Naive B cell (primary cell): ENCODE results near the gene SYNGR2. TPM values are rescaled to one million over a fixed set of nuclear protein-coding genes. Genes with fewer than 3 reads are reported as not detected.

Experiments
- ATAC-seq, 2 donors: fragments of 150-1000 bp; cut with Tn5 transposase; 2 replicates each; pipeline ENCODE4 v1.10.0; 2021; ENCODE audit warnings: low read depth in 2 of 2, mild to moderate bottlenecking in 2 of 2, moderate library complexity in 2 of 2
- DNase-seq: peaks from one replicate; pipeline ENCODE4 v3.0.0; 2022
- H3K27ac Mint-ChIP-seq, 6 donors: one replicate each; pipeline ENCODE4 v1.8.0; 2020 to 2022; ENCODE audit warnings: mild to moderate bottlenecking in 6 of 6, mixed read lengths in 6 of 6, moderate library complexity in 5 of 6, inconsistent platforms in 2 of 6
- H3K27me3 Mint-ChIP-seq, 3 donors: one replicate each; pipeline ENCODE4 v1.8.0; 2021 to 2022; ENCODE audit warnings: mixed read lengths in 3 of 3, mild to moderate bottlenecking in 1 of 3
- H3K36me3 Mint-ChIP-seq, 2 donors: one replicate each; pipeline ENCODE4 v1.8.0; 2020 to 2022; ENCODE audit warnings: mixed read lengths in 2 of 2, inconsistent platforms in 1 of 2, mild to moderate bottlenecking in 1 of 2
- H3K4me1 Mint-ChIP-seq, 3 donors: one replicate each; pipeline ENCODE4 v1.8.0; 2020 to 2022; ENCODE audit warnings: mixed read lengths in 3 of 3, inconsistent platforms in 1 of 3, mild to moderate bottlenecking in 1 of 3, moderate library complexity in 1 of 3
- H3K4me3 Mint-ChIP-seq, 8 donors: one replicate each; pipeline ENCODE4 v1.8.0; 2020 to 2022; ENCODE audit warnings: mild to moderate bottlenecking in 8 of 8, mixed read lengths in 8 of 8, moderate library complexity in 8 of 8, inconsistent platforms in 2 of 8
- H3K9me3 Mint-ChIP-seq, 7 donors: one replicate each; pipeline ENCODE4 v1.8.0; 2020 to 2022; ENCODE audit warnings: mixed read lengths in 7 of 7, mild to moderate bottlenecking in 5 of 7, inconsistent platforms in 2 of 7, moderate library complexity in 1 of 7
- polyA plus RNA-seq, 6 donors: library from polyadenylated mRNA; unstranded; fragments of 300-500 nt; fragmentation: Illumina TruSeq; gene quantifications; one replicate each; pipeline ENCODE4 v1.2.3, GENCODE V29; 2021; ENCODE audit warnings: low read depth in 6 of 6

The SYNGR2 gene
- polyA plus RNA-seq, 6 donors from 2014 or later, result 490 to 908 (median 562) TPM

DNA sequence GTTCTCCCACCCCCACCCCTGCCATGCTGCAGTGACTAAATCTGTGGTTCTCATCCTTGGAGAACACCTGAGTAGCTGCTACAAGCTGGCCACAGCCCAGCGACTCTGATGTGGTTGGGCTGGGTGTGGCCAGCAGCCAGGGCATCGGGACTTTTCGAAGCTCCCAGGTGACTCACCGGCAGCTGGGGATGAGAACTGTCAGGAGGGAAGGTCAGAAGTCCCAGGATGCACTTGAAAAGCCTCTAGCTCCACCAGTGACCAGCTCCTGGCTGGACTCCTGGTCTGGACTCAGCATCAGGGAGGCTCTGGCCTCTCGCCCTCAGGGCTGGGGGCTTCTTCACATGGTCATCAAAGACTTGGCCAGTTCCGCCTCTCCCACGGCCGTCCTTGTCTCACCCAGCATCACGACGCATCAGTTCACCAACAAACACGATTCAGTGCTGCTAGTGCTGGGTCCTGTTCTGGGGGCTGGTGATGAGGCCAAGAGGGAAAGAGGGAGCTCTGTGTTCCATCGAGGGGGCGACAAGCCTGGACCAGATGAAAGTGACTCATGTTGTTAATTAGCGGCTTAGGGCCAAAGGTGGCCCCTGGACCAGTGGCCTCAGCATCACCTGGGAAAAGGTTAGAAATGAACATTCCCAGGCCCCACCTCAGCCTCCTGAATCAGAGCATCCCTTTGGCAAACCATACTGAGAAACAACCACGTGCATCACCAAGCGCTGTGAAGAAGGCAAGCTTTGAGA, 26.1 kb upstream of the SYNGR2 start:
- ATAC-seq (no peak), DNase-seq (no peak)
- peak overlapping the region in 5 of 6 donors; percentile 30 to 99 (median 87) for H3K27ac Mint-ChIP-seq
- peaks cover 68 to 86% (median 86%) of the 10 kb centered on the region in 3 donors for H3K4me1 Mint-ChIP-seq
- peaks cover 0 to 4% of the 10 kb centered on the region in 2 donors for H3K36me3 Mint-ChIP-seq
- H3K4me3 Mint-ChIP-seq, result peak overlapping the region in 4 of 8 donors; percentile 39 to 66 (median 52)
- H3K9me3 Mint-ChIP-seq, result no peaks in the 10 kb centered on the region
- no peaks in the 10 kb centered on the region for H3K27me3 Mint-ChIP-seq

DNA sequence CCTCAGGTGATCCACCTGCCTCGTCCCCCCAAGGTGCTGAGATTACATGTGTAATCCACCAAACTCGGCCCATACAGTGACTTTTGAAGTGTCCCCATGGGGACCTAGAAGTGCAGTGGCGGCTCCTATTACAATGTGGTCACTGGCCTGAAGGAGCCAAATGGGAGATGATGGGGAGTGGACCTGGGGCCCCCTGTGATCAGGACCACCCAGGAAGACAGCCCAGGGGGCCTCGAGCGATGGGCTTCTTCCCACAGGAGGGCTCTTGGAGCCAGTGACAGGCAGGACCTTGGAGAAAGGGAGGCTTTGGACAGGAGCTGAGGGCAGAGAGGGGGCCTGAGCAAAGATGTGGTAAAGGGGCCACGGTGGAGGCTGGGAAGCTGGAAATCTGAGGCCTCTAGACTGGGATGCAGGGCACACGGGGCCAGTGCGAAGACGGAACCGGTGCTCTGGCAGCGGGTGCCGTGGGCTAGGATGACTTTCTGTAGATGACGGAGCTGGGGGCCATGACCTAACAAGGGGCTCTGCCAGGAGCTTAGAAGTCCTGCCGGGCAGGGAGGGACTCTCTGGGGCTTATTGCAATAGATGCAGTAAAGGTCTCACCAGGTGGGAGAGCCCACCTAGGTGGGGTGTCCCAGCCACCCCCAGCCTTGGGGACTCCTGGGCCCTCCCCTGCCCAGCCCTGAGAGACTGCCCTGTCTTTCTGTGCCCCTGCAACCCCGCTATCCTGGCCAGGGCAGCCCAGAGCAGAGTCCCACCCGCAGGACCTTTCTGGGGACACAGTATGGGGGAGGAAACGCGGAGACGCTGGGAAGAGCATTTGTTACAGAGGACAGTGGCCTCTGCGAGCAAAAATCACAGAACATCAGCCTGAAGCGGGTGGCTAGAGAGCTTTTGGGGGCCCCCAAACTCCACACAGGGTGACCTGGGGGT, 24.9 kb upstream of the SYNGR2 start:
- H3K9me3 Mint-ChIP-seq, result peaks cover 0 to 2% (median 0%) of the 10 kb centered on the region in 7 donors
- peaks cover 65 to 86% (median 86%) of the 10 kb centered on the region in 3 donors for H3K4me1 Mint-ChIP-seq
- no peak for ATAC-seq
- no peaks in the 10 kb centered on the region for H3K27me3 Mint-ChIP-seq
- peak overlapping the region in 5 of 6 donors; percentile 81 to 99 (median 88) for H3K27ac Mint-ChIP-seq
- peaks cover 0 to 4% of the 10 kb centered on the region in 2 donors for H3K36me3 Mint-ChIP-seq
- H3K4me3 Mint-ChIP-seq, result peak overlapping the region in 4 of 8 donors; percentile 59 to 80 (median 66)
- no peak for DNase-seq

DNA sequence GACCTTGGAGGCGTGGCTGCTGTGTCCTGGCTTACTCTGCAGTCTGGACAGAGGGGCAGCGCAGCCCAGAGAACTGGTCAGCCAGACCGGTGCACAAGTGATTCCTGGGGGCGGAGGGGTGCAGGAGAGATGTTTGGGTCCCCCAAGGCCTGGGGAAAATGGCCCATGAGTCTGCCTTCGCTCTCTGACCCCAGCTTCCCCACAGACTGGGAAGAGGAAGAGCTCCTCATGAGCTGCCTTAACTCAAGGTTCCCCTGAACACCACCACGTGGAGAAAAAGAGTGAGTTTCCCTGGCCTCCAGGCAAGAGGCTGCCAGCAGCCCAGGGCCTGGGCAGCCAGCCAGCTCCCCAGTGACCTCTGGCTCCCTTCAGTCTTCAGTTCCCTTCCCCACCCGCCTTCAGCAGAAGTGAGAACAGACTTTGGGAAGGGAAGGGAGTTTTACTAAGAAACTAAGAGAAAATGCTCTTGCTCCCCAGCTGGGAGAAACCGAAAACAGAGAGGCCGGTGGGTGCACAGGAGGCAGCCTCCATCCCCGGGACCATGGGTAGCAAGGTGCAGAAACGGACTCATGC, 24.1 kb upstream of the SYNGR2 start:
- Mint-ChIP-seq H3K36me3 (peaks cover 0 to 4% of the 10 kb centered on the region in 2 donors), H3K4me1 (peaks cover 62 to 84% (median 84%) of the 10 kb centered on the region in 3 donors), H3K9me3 (peaks cover 0 to 3% (median 0%) of the 10 kb centered on the region in 7 donors), H3K27ac (peak overlapping the region; percentile 84 to 99 (median 92)), H3K27me3 (no peaks in the 10 kb centered on the region), H3K4me3 (peak overlapping the region in 6 of 8 donors; percentile 47 to 80 (median 60))
- no peak for ATAC-seq
- DNase-seq, result no peak

DNA sequence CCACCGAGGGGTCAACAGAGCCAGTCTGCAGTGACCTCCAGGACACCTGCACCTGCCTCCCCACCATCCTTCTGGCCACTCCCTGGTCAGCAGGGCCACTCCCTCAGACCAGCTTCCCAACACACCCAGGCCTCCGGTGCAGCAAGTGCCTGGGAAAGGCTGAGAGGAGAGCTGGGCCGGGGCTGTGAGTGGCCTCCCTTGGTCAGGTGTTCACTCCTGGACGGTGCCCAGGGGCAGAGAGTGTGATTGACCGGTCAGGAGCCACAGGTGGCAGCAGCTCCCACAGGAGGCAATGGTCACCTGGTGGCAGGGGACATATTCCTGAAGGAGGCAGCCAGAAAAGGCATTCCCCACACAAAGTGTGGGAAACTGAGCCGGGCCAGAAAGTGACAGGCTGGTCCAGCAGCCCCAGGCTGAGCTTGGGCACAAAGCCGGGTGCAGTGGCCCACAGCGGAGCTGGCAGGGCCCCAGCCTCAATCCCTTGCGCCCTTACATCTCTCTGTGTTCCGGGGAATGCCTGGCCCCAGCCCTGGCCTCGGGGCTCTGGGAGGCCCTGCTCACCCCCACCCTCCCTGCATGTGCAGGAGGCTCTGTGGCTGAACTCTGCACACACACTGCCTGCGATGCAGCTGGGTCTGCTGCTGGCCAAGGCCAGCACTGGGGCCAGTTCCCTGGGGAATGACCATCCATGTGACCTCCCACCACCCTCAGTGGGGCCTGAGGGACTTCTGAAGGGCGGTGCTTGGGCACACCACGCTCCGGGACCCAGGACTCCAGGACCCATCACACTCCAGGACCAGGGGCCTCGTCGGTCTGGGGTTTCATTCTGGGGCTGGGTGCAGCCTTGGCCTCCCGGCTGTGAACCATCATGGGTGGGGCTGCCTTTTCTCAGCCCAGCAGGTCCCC, 23.4 kb upstream of the SYNGR2 start:
- DNase-seq (no peak), ATAC-seq (no peak)
- Mint-ChIP-seq H3K4me1 (peaks cover 59 to 82% (median 78%) of the 10 kb centered on the region in 3 donors), H3K27me3 (no peaks in the 10 kb centered on the region), H3K4me3 (peak overlapping the region in 5 of 8 donors; percentile 20 to 66 (median 60)), H3K9me3 (peaks cover 0 to 3% (median 0%) of the 10 kb centered on the region in 7 donors), H3K36me3 (peaks cover 0 to 4% of the 10 kb centered on the region in 2 donors), H3K27ac (peak overlapping the region; percentile 83 to 100 (median 94))

DNA sequence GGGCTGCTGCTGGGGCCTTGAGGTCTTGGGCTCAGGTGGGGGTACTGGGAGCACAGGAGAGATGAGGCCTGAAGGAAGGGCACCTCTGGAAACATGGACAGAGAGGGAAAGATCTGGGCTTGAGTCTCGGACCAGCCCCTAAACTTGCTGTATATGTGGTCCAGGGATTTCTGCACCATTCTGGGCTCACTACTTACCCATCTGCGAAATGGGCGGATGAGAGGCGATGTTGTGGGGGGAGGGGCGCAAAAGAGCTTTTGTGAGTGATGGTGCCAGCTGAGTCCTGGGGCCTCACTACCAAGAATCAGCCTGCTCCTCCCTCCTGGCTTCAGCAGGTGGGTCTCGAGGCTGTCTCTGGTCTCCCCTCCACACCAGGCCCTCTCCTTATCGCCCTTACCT, 21.9 kb upstream of the SYNGR2 start:
- no peaks in the 10 kb centered on the region for H3K27me3 Mint-ChIP-seq

DNA sequence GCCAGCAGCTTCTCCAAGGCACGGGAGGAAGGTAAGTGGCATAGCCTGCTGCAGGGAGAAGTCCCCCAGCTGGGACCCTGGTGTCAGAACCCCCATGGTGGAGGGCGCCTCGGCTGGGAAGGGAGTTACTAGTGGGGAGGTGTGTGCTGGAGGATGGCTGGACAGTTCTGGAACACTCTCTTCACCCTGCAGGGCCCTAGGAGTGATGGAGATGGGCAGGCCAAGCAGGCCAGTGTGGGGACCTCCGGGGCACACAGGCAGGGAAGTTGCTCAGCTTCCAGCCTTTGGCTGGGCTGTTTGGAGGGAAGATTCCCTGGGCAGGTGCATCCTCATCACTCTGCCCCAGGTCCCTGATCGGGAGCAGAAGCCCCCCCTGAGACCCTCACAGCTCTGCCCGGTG, 21.5 kb upstream of the SYNGR2 start:
- ATAC-seq, result no peak
- DNase-seq, result no peak
- Mint-ChIP-seq H3K27ac (peak overlapping the region; percentile 99 to 100 (median 100)), H3K9me3 (peaks cover 0 to 5% (median 0%) of the 10 kb centered on the region in 7 donors), H3K27me3 (no peaks in the 10 kb centered on the region), H3K4me3 (peak overlapping the region; percentile 4 to 86 (median 71)), H3K36me3 (peaks cover 0 to 4% of the 10 kb centered on the region in 2 donors), H3K4me1 (peaks cover 57 to 89% (median 82%) of the 10 kb centered on the region in 3 donors)

More for the DNA sequence above, 21.9 kb upstream of the SYNGR2 start:
- peak overlapping the region; percentile 99 to 100 (median 100) for H3K27ac Mint-ChIP-seq
- H3K4me1 Mint-ChIP-seq, result peaks cover 55 to 89% (median 82%) of the 10 kb centered on the region in 3 donors
- DNase-seq (no peak), ATAC-seq (no peak)
- peaks cover 0 to 4% of the 10 kb centered on the region in 2 donors for H3K36me3 Mint-ChIP-seq
- H3K9me3 Mint-ChIP-seq, result peaks cover 0 to 5% (median 0%) of the 10 kb centered on the region in 7 donors
- H3K4me3 Mint-ChIP-seq, result peak overlapping the region in 6 of 8 donors; percentile 60 to 86 (median 70)

DNA sequence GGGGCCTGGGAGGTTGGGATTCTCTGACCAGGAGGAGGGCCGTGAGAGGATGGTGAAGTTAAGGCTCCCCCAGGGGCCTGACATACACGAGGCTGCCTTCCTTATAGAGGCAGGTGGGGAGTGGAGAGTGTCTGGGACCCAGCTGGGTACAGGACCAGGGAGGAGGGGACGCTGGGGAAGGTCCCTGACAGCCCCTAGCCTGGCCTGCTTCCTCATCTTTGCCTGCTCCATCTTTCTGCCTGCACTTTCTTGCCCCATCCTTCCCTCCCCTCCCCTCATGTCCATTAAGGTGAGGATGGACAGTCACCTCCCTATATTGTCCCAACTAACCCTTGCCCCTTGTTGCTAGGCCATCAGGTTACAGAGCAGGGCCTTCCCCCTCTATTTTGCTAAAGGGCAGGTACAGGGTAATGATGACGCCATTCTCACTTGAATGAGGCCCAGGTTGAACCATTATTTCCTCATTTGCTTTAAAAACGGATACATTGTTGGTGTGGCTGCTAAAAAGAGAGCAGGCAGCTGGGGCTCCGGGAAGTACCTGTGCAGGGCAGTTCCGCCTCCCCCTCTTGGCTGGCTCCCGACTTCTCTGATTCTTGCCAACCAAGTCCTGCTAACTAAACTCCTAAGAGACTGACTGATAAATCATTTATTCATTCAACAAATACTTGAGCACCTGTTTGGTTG, 20.9 kb upstream of the SYNGR2 start:
- peaks cover 0 to 2% of the 10 kb centered on the region in 2 donors for H3K36me3 Mint-ChIP-seq
- ATAC-seq (peak; percentile 87 to 88), DNase-seq (peak; percentile 91)
- no peaks in the 10 kb centered on the region for H3K27me3 Mint-ChIP-seq
- peaks cover 0 to 5% (median 0%) of the 10 kb centered on the region in 7 donors for H3K9me3 Mint-ChIP-seq
- peaks cover 52 to 85% (median 78%) of the 10 kb centered on the region in 3 donors for H3K4me1 Mint-ChIP-seq
- peak overlapping the region; percentile 4 to 86 (median 70) for H3K4me3 Mint-ChIP-seq
- peak overlapping the region; percentile 99 to 100 (median 100) for H3K27ac Mint-ChIP-seq

DNA sequence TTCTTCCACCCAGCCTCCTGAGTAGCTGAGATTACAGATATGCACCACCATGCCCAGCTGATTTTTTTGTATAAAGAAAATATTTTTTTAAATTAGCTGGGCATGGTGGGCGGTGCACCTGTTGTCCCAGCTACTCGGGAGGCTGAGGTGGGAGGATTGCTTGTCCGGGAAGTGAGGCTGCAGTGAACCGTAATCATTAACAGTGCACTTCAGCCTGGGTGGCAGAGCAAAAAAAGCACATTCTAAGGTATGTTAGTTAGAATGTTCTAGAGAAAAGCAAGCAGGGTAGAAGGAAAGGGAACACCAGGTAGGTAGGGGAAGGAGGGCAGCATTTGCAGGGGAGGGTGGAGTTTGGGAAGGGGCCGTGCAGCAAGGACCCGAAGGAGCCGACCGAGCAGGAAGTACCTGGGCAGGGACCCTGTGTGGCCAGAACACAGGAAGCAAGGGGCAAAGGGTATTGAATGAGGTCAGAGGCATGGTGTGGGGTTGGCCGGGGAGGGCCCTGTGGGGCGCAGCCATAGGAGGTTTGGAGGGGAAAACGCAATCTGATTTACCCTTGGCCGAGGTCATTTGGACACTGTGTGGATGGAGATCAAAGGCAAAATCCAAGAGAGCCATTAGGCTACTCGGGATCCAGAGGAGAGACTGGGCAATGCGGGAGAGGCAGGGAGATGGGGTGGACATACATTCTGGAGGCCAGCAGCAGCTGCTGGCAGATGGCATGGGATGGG, 19.9 kb upstream of the SYNGR2 start:
- DNase-seq (no peak), ATAC-seq (no peak)
- Mint-ChIP-seq H3K27me3 (no peaks in the 10 kb centered on the region), H3K9me3 (peaks cover 0 to 8% (median 3%) of the 10 kb centered on the region in 7 donors), H3K27ac (peak overlapping the region; percentile 88 to 100 (median 100)), H3K4me3 (peak overlapping the region in 7 of 8 donors; percentile 15 to 81 (median 57)), H3K36me3 (no peaks in the 10 kb centered on the region), H3K4me1 (peaks cover 47 to 85% (median 74%) of the 10 kb centered on the region in 3 donors)

DNA sequence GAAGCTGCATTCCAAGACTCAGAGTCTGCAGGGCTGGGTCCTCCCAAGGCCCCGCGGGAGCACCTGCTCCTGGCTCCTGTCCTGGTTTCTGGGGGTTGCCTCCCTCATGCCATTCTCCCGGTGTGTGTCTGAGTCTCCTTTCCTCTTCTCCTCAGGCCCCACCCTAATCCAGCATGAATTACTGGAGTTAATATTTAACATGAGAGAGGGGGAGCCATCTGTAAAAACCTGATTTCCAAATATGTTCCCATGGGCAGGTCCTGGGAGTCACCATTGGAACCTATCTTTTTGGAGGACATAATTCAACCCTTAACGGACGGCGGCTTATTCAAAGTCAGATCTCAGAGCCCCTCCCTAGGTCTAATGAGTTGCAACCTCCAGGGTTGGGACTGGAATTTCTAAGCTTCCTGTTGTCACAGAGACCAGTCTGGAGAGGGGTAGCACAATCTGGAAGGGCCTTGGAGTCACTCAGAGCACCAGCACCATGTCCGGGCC, 16.8 kb upstream of the SYNGR2 start:
- H3K4me1 Mint-ChIP-seq, result peaks cover 45 to 83% (median 68%) of the 10 kb centered on the region in 3 donors
- peak overlapping the region in 3 of 8 donors; percentile 12 to 76 (median 15) for H3K4me3 Mint-ChIP-seq
- no peak for DNase-seq
- peak overlapping the region in 4 of 6 donors; percentile 27 to 98 (median 56) for H3K27ac Mint-ChIP-seq
- ATAC-seq, result no peak
- H3K9me3 Mint-ChIP-seq, result peaks cover 0 to 8% (median 4%) of the 10 kb centered on the region in 7 donors
- no peaks in the 10 kb centered on the region for H3K27me3 Mint-ChIP-seq
- no peaks in the 10 kb centered on the region for H3K36me3 Mint-ChIP-seq

DNA sequence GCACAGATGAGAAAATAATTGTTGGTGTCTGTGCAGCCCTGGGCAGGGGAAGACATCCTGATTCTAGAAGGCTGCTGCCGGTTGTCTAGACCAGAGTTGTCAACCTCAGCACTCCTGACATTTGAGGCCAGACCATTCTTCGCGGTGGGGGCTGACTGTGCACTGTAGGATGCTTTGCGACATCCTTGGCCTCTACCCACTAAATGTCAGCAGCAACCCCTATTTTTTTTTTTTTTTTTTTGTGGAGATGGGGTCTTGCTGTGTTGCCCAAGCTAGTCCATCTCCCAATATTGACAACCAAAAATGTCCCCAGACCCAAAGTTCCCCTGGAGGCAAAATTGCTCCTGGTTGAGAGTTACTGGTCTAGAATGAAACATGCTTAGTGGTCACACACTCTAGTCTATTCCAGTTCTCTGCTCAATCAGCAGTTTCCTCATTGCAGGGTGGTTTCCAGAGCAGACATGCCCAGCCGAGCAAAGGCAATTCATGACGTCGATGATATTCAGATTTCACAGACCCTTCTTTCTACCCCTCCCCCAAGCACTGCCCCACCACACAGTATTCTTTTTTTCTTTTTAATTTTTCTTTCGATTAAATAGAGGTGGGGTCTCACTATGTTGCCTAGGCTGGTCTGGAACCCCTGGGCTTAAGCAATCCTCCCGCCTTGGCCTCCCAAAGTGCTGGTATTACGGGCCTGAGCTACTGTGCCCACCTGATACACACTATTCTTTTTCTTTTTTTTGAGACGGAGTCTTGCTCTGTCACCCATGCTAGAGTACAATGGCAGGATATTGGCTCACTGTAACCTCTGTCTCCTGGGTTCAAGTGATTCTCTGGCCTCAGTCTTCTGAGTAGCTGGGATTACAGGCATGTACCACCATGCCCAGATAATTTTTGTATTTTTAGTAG, 13.2 kb upstream of the SYNGR2 start:
- peak overlapping the region; percentile 96 to 100 (median 99) for H3K27ac Mint-ChIP-seq
- peak; percentile 90 for DNase-seq
- peaks cover 35 to 84% (median 52%) of the 10 kb centered on the region in 3 donors for H3K4me1 Mint-ChIP-seq
- H3K27me3 Mint-ChIP-seq, result no peaks in the 10 kb centered on the region
- no peaks in the 10 kb centered on the region for H3K36me3 Mint-ChIP-seq
- ATAC-seq, result peak; percentile 89
- H3K4me3 Mint-ChIP-seq, result peak overlapping the region; percentile 56 to 86 (median 72)
- peaks cover 0 to 6% (median 4%) of the 10 kb centered on the region in 7 donors for H3K9me3 Mint-ChIP-seq
